ENCODE data around the gene F8. TPM values are rescaled to one million over a fixed set of nuclear protein-coding genes. Genes with fewer than 3 reads are reported as not detected.

The F8 gene
- total RNA-seq, 1 experiment from 2014 or later, result 12.4 TPM

DNA sequence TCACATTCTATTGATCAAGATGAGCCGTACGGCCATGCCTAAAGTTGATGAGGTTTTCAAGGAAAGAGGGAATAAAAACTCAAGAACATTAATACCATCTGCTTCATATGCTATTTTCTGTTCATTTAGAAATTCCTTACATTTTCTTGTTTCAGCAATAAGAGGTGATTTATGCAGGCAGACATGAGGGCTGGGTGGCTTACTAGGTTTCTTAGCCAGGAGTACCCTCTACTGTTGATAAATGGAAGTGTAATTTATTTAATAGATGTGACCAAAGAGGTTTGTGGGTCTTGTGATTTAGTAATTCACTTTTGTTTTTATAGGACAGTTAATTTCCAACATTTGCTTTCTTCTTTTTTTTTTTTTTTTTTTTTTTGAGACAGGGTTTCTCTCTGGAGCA, 181.7 kb downstream of the F8 start:
- DNase-seq (ENCODE audit: low read depth, low spot score) (peak; percentile 48), ATAC-seq (peak; percentile 85)
- BruUV-seq (replicated peaks), result no TSS peak
- H3K4me1 ChIP-seq (ENCODE audit: control insufficient read depth, insufficient read depth, low read length), result no peaks in the 10 kb centered on the region
- CTCF ChIA-PET, result interaction anchor here (1.3 kb wide), 1 partner anchor 92 kb away, joined by 4 read pairs; no protein-coding TSS in a partner anchor
- H3K4me3 ChIP-seq (ENCODE audit: low read depth in 2 of 2, low read length in 2 of 2), result no peak overlapping the region
- no peaks in the 10 kb centered on the region for H3K36me3 ChIP-seq (ENCODE audit: control insufficient read depth, insufficient read depth, low read length)
- H3K27me3 ChIP-seq (ENCODE audit: control insufficient read depth, insufficient read depth, low read length), result no peaks in the 10 kb centered on the region
- peaks cover 5% of the 10 kb centered on the region; the same call in 1 of the 2 replicates for H3K9me3 ChIP-seq (ENCODE audit: control insufficient read depth, insufficient read depth, low read depth, low read length)
- H3K27ac ChIP-seq (ENCODE audit: low read length), result no peak overlapping the region
- in situ Hi-C loops (cut with HindIII; ENCODE audit: low pct_unique_long_range_greater_than_20kb, low sequenced_read_pairs), result loop anchor here (25.0 kb wide), 1 partner anchor 179 kb away; the partner anchor contains the start of gene CTAG2
- POLR2A ChIA-PET, result no interaction called here
- TF ChIP-seq TCF7L2 (IDR thresholded peaks at IDR 0.05; ENCODE audit: low read depth, low read length), result no peak
- TF ChIP-seq, protein P1, sequence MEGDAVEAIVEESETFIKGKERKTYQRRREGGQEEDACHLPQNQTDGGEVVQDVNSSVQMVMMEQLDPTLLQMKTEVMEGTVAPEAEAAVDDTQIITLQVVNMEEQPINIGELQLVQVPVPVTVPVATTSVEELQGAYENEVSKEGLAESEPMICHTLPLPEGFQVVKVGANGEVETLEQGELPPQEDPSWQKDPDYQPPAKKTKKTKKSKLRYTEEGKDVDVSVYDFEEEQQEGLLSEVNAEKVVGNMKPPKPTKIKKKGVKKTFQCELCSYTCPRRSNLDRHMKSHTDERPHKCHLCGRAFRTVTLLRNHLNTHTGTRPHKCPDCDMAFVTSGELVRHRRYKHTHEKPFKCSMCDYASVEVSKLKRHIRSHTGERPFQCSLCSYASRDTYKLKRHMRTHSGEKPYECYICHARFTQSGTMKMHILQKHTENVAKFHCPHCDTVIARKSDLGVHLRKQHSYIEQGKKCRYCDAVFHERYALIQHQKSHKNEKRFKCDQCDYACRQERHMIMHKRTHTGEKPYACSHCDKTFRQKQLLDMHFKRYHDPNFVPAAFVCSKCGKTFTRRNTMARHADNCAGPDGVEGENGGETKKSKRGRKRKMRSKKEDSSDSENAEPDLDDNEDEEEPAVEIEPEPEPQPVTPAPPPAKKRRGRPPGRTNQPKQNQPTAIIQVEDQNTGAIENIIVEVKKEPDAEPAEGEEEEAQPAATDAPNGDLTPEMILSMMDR (IDR thresholded peaks at IDR 0.05), result peak; percentile 56; the same call in 1 of the 2 replicates
- intact Hi-C loops (cut with micrococcal nuclease; ENCODE audit: unreplicated experiment), result loop anchor here (10.0 kb wide), 1 partner anchor 86 kb away; the partner anchor contains the start of gene GAB3

- peaks cover 5% of the 10 kb centered on the region; the same call in 1 of the 2 replicates for H3K9me3 ChIP-seq (ENCODE audit: control insufficient read depth, insufficient read depth, low read depth, low read length)
- no peaks in the 10 kb centered on the region for H3K4me1 ChIP-seq (ENCODE audit: control insufficient read depth, insufficient read depth, low read length)
- H3K4me3 ChIP-seq (ENCODE audit: low read depth in 2 of 2, low read length in 2 of 2), result no peak overlapping the region
- ChIA-PET CTCF (no interaction called here), POLR2A (no interaction called here)
- in situ Hi-C loops (cut with HindIII; ENCODE audit: low pct_unique_long_range_greater_than_20kb, low sequenced_read_pairs) (loop anchor here (25.0 kb wide), 1 partner anchor 174 kb away; the partner anchor contains the start of gene CTAG2), intact Hi-C loops (cut with micrococcal nuclease; ENCODE audit: unreplicated experiment) (no loop called here)
- TSS peak; percentile 69 for BruUV-seq (replicated peaks)
- H3K36me3 ChIP-seq (ENCODE audit: control insufficient read depth, insufficient read depth, low read length), result no peaks in the 10 kb centered on the region
- ATAC-seq (no peak), DNase-seq (ENCODE audit: low read depth, low spot score) (no peak)
- no peak overlapping the region for H3K27ac ChIP-seq (ENCODE audit: low read length)
- no peak for TF ChIP-seq TCF7L2 (IDR thresholded peaks at IDR 0.05; ENCODE audit: low read depth, low read length)
- TF ChIP-seq, protein P1 (IDR thresholded peaks at IDR 0.05), result no peak
- TF ChIP-seq POLR2AphosphoS5 (IDR thresholded peaks at IDR 0.05; ENCODE audit: low read depth, low read length), result no peak
- TF ChIP-seq, protein P2, sequence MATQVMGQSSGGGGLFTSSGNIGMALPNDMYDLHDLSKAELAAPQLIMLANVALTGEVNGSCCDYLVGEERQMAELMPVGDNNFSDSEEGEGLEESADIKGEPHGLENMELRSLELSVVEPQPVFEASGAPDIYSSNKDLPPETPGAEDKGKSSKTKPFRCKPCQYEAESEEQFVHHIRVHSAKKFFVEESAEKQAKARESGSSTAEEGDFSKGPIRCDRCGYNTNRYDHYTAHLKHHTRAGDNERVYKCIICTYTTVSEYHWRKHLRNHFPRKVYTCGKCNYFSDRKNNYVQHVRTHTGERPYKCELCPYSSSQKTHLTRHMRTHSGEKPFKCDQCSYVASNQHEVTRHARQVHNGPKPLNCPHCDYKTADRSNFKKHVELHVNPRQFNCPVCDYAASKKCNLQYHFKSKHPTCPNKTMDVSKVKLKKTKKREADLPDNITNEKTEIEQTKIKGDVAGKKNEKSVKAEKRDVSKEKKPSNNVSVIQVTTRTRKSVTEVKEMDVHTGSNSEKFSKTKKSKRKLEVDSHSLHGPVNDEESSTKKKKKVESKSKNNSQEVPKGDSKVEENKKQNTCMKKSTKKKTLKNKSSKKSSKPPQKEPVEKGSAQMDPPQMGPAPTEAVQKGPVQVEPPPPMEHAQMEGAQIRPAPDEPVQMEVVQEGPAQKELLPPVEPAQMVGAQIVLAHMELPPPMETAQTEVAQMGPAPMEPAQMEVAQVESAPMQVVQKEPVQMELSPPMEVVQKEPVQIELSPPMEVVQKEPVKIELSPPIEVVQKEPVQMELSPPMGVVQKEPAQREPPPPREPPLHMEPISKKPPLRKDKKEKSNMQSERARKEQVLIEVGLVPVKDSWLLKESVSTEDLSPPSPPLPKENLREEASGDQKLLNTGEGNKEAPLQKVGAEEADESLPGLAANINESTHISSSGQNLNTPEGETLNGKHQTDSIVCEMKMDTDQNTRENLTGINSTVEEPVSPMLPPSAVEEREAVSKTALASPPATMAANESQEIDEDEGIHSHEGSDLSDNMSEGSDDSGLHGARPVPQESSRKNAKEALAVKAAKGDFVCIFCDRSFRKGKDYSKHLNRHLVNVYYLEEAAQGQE (IDR thresholded peaks at IDR 0.05; ENCODE audit: insufficient read depth in 1 of 2, low read depth in 2 of 2, low read length in 1 of 2), result no peak
- no peak for TF ChIP-seq SIN3A (IDR thresholded peaks at IDR 0.05; ENCODE audit: borderline replicate concordance, insufficient read depth, low read depth, low read length)
- H3K27me3 ChIP-seq (ENCODE audit: control insufficient read depth, insufficient read depth, low read length), result no peaks in the 10 kb centered on the region
Measured at GRCh38 chrX:154836163-154836562, 186.4 kb downstream of the F8 start.
